ENCODE data around the gene CYP4F12.

- TF ChIP-seq CTCF (conservative IDR thresholded peaks at IDR 0.05) = no peak
- TF ChIP-seq EZH2 (IDR thresholded peaks at IDR 0.05; ENCODE audit: low read depth) = no peak
Measured at GRCh38 chr19:15732388-15732787, 59.5 kb downstream of the CYP4F12 start.

Measured in PC-9 (cell line).